Embryonic facial prominence (tissue), 1 donor: ENCODE measurements around the gene SCUBE1.

ENCODE experiments used
- DNase-seq: peaks from one replicate; pipeline ENCODE4 v3.0.0-alpha.2; 2016; ENCODE audit errors: extremely low spot score

The SCUBE1 gene

GRCh38 chr22:43236411-43237166, 106.6 kb downstream of the SCUBE1 start:
- DNase-seq, result no peak

- no peak for DNase-seq
These were observed 107.4 kb downstream of the SCUBE1 start for GRCh38 chr22:43235445-43236409.

GRCh38 chr22:43234264-43234988, 108.7 kb downstream of the SCUBE1 start:
- DNase-seq, result no peak

GRCh38 chr22:43233529-43233928, 109.6 kb downstream of the SCUBE1 start:
- no peak for DNase-seq

GRCh38 chr22:43232445-43232844, 110.7 kb downstream of the SCUBE1 start:
- no peak for DNase-seq

- DNase-seq, result no peak
These were observed 111.5 kb downstream of the SCUBE1 start for GRCh38 chr22:43231724-43232034.

- no peak for DNase-seq
These were observed 112.0 kb downstream of the SCUBE1 start for GRCh38 chr22:43230971-43231723.

- DNase-seq, result no peak
These were observed 112.6 kb downstream of the SCUBE1 start for GRCh38 chr22:43230571-43230970.

- DNase-seq, result no peak
These were observed 114.3 kb downstream of the SCUBE1 start for GRCh38 chr22:43228863-43229262.

GRCh38 chr22:43228330-43228729, 114.8 kb downstream of the SCUBE1 start:
- no peak for DNase-seq

- no peak for DNase-seq
These were observed 115.9 kb downstream of the SCUBE1 start for GRCh38 chr22:43227239-43227630.

- DNase-seq, result no peak
These were observed 116.6 kb downstream of the SCUBE1 start for GRCh38 chr22:43226377-43227238.

GRCh38 chr22:43225609-43226008, 117.6 kb downstream of the SCUBE1 start:
- DNase-seq, result no peak

GRCh38 chr22:43222987-43223386, 120.2 kb downstream of the SCUBE1 start:
- no peak for DNase-seq

- no peak for DNase-seq
These were observed 120.9 kb downstream of the SCUBE1 start for GRCh38 chr22:43222262-43222661.

- DNase-seq, result no peak
These were observed 122.4 kb downstream of the SCUBE1 start for GRCh38 chr22:43220625-43221380.

- no peak for DNase-seq
These were observed 124.4 kb downstream of the SCUBE1 start for GRCh38 chr22:43218786-43219185.

GRCh38 chr22:43217285-43218030, 125.7 kb downstream of the SCUBE1 start:
- DNase-seq, result no peak

GRCh38 chr22:43216738-43217137, 126.4 kb downstream of the SCUBE1 start:
- DNase-seq, result no peak
